HepG2 (cell line): ENCODE data around the gene WDCP. TPM values are rescaled to one million over a fixed set of nuclear protein-coding genes. Genes with fewer than 3 reads are reported as not detected.
A peak's percentile ranks its signal among the peaks of the same experiment; 100 is the strongest.

Experiments used
- ARNT2 ChIP-seq: sonication (generic); formaldehyde crosslinking; IDR thresholded peaks from 2 replicates; pipeline ENCODE4 v1.8.0; 2022; ENCODE audit warnings: mild to moderate bottlenecking, low read depth, missing genetic modification reagents, moderate library complexity
- FOXM1 ChIP-seq: sonication (generic); formaldehyde crosslinking; IDR thresholded peaks from 2 replicates; pipeline ENCODE4 v1.5.0; 2020; ENCODE audit warnings: missing genetic modification reagents
- HNRNPK ChIP-seq: fragments of 200-400 bp; formaldehyde crosslinking; IDR thresholded peaks from 2 replicates; pipeline ENCODE4 v1.6.1; 2018; ENCODE audit warnings: low read length, low read depth, moderate library complexity, mild to moderate bottlenecking; ENCODE audit not compliant: poor library complexity, severe bottlenecking
- ISL2 ChIP-seq: sonication (generic); formaldehyde crosslinking; IDR thresholded peaks from 2 replicates; pipeline ENCODE4 v1.5.0; 2020; ENCODE audit warnings: missing genetic modification reagents
- KLF6 ChIP-seq: IDR thresholded peaks from 2 replicates; pipeline ENCODE4 v1.8.0; 2016; ENCODE audit warnings: missing biosample characterization, missing genetic modification reagents
- MEF2D ChIP-seq: sonication (generic); formaldehyde crosslinking; IDR thresholded peaks from 2 replicates; pipeline ENCODE4 v1.5.1; 2020; ENCODE audit warnings: mild to moderate bottlenecking, missing genetic modification reagents
- MXI1 ChIP-seq: IDR thresholded peaks from 3 replicates; pipeline ENCODE4 v1.6.1; 2012; ENCODE audit warnings: low read depth, low read length, inconsistent platforms, borderline replicate concordance
- NAIF1 ChIP-seq: sonication (generic); formaldehyde crosslinking; IDR thresholded peaks from 2 replicates; pipeline ENCODE4 v1.5.0; 2020; ENCODE audit warnings: mild to moderate bottlenecking, missing genetic modification reagents, borderline replicate concordance
- NKX3-1 ChIP-seq: sonication (generic); formaldehyde crosslinking; IDR thresholded peaks from 2 replicates; pipeline ENCODE4 v1.5.0; 2020; ENCODE audit warnings: missing genetic modification reagents
- NR2F2 ChIP-seq: IDR thresholded peaks from 2 replicates; pipeline ENCODE4 v1.6.1; 2012; ENCODE audit warnings: low read depth, inconsistent platforms, borderline replicate concordance
- PRMT3 ChIP-seq: sonication (generic); formaldehyde crosslinking; IDR thresholded peaks from 2 replicates; pipeline ENCODE4 v1.8.1; 2022; ENCODE audit warnings: low read depth, mild to moderate bottlenecking, moderate library complexity, missing genetic modification reagents, borderline replicate concordance
- RXRB ChIP-seq: IDR thresholded peaks from 2 replicates; pipeline ENCODE4 v1.6.1; 2016; ENCODE audit warnings: borderline replicate concordance, missing genetic modification reagents, missing compliant biosample characterization
- U2AF2 ChIP-seq: fragments of 200-400 bp; formaldehyde crosslinking; IDR thresholded peaks from 2 replicates; pipeline ENCODE4 v1.6.1; 2017; ENCODE audit warnings: low read depth, mild to moderate bottlenecking, low read length
- ZFP62 ChIP-seq: sonication (generic); formaldehyde crosslinking; IDR thresholded peaks from 2 replicates; pipeline ENCODE4 v1.4.0; 2020; ENCODE audit warnings: missing genetic modification reagents
- ZNF10 ChIP-seq: sonication (generic); formaldehyde crosslinking; IDR thresholded peaks from 2 replicates; pipeline ENCODE4 v1.4.0; 2020; ENCODE audit warnings: mild to moderate bottlenecking, low read depth, missing genetic modification reagents, borderline replicate concordance
- ZNF160 ChIP-seq: sonication (generic); formaldehyde crosslinking; IDR thresholded peaks from 2 replicates; pipeline ENCODE4 v1.8.0; 2022; ENCODE audit warnings: mild to moderate bottlenecking, inconsistent platforms, missing genetic modification reagents
- ZNF335 ChIP-seq: sonication (generic); formaldehyde crosslinking; IDR thresholded peaks from 2 replicates; pipeline ENCODE4 v1.4.0; 2020; ENCODE audit warnings: missing genetic modification reagents
- ZNF451 ChIP-seq: sonication (generic); formaldehyde crosslinking; IDR thresholded peaks from 2 replicates; pipeline ENCODE4 v1.5.0; 2020; ENCODE audit warnings: mild to moderate bottlenecking, missing genetic modification reagents
- ZNF496 ChIP-seq: sonication (generic); formaldehyde crosslinking; IDR thresholded peaks from 2 replicates; pipeline ENCODE4 v1.8.1; 2023; ENCODE audit warnings: mild to moderate bottlenecking, moderate library complexity, missing genetic modification reagents; ENCODE audit not compliant: insufficient replicate concordance
- ZNF543 ChIP-seq: sonication (generic); formaldehyde crosslinking; IDR thresholded peaks from 2 replicates; pipeline ENCODE4 v1.4.0; 2020; ENCODE audit warnings: mild to moderate bottlenecking, missing genetic modification reagents
- ZNF563 ChIP-seq: sonication (generic); formaldehyde crosslinking; IDR thresholded peaks from 2 replicates; pipeline ENCODE4 v1.8.0; 2022; ENCODE audit warnings: mild to moderate bottlenecking, moderate library complexity, missing genetic modification reagents
- ZNF572 ChIP-seq: sonication (generic); formaldehyde crosslinking; IDR thresholded peaks from 2 replicates; pipeline ENCODE4 v1.5.1; 2020; ENCODE audit warnings: mild to moderate bottlenecking, missing genetic modification reagents
- ZSCAN20 ChIP-seq: sonication (generic); formaldehyde crosslinking; IDR thresholded peaks from 2 replicates; pipeline ENCODE4 v1.4.0; 2020; ENCODE audit warnings: missing genetic modification reagents, mild to moderate bottlenecking, borderline replicate concordance
- polyA plus RNA-seq, 8 experiments: library from polyadenylated mRNA; depleted of rRNA in 3 of 8; stranded (reverse) in 7 of 8; unstranded in 1 of 8; fragments of >200 nt; fragmentation: Illumina TruSeq in 4 of 8; extraction: Trizol in 4 of 8; gene quantifications; 2 replicates each; pipeline versions ENCODE4 v1.2.1 to v1.2.3, GENCODE V29; 2011 to 2016; ENCODE audit warnings: low read depth in 4 of 8, missing spikeins in 1 of 8, mixed read lengths in 1 of 8; ENCODE audit not compliant: insufficient read depth in 1 of 8
- total RNA-seq, 5 experiments: library from RNA; depleted of rRNA; stranded (reverse); fragments of >200 nt; fragmentation: Illumina TruSeq; extraction: Trizol; gene quantifications; 2 replicates each; pipeline ENCODE4 v1.2.3, GENCODE V29; 2016; ENCODE audit warnings: low read depth in 1 of 5
- TF ChIP-seq, protein P1 (sequence below): fragments of 450-650 bp; IDR thresholded peaks from 2 replicates; pipeline ENCODE4 v1.6.1; 2017
- TF ChIP-seq, protein P2 (sequence below): sonication (generic); formaldehyde crosslinking; IDR thresholded peaks from 2 replicates; pipeline ENCODE4 v1.5.0; 2020; ENCODE audit warnings: mild to moderate bottlenecking, missing genetic modification reagents, moderate library complexity
- TF ChIP-seq, protein P3 (sequence below): sonication (generic); formaldehyde crosslinking; IDR thresholded peaks from 2 replicates; pipeline ENCODE4 v1.4.0; 2020; ENCODE audit warnings: missing genetic modification reagents

The WDCP gene
- total and polyA plus RNA-seq, 2 of the 13 experiments (the other 11 are each of a cell fraction or from before 2014, with no cell fraction given), result 17.4 to 22.6 TPM

DNA sequence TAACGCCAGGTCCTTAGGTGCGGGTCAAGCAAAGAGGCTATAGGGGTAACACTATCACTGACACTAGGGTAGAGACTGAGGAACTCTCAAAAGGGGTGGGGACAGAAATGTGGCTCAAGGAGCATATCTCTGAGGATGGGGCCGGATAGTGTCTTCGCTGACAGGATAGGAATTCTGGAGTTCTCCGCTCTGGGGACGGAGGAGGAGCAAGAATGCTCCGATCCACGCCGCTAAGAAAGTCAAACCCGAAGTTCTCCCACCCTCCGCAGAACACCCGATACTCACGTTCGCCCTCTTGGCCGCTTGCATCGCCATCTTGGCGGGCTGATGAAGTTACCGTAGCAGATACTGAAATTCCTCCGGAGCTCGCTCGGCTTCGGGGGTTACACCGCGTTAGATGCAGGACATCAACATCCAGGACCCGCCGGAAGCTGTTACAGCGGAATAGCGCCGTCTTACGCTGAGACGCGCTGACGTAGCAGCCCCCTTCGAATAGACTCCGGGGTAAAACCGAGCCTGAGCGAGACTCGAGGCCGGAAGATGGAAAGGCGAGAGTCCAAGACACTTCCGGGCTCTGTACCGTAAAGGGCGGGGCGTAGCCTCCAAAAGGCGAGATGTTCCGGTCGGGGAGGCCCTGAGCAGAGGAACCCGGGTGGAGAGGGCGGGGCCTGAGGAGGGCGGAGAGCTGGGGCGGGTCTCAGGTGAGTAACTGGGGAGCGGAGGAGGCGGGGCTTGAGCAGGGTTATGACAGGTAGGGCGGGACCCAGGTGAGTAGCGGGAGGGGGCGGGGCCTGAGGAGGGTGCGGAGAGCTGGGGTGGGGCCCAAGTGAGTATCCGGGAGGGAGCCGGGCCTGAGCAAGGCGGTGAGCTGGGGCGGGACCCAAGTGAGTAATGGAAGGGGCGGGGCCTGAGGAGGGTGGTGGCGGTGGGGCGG is 29.0 kb upstream of the WDCP start, which contains the start of gene SF3B6 (continued):
- TF ChIP-seq, protein P1, sequence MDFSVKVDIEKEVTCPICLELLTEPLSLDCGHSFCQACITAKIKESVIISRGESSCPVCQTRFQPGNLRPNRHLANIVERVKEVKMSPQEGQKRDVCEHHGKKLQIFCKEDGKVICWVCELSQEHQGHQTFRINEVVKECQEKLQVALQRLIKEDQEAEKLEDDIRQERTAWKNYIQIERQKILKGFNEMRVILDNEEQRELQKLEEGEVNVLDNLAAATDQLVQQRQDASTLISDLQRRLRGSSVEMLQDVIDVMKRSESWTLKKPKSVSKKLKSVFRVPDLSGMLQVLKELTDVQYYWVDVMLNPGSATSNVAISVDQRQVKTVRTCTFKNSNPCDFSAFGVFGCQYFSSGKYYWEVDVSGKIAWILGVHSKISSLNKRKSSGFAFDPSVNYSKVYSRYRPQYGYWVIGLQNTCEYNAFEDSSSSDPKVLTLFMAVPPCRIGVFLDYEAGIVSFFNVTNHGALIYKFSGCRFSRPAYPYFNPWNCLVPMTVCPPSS, result no peak
- TF ChIP-seq, protein P2, sequence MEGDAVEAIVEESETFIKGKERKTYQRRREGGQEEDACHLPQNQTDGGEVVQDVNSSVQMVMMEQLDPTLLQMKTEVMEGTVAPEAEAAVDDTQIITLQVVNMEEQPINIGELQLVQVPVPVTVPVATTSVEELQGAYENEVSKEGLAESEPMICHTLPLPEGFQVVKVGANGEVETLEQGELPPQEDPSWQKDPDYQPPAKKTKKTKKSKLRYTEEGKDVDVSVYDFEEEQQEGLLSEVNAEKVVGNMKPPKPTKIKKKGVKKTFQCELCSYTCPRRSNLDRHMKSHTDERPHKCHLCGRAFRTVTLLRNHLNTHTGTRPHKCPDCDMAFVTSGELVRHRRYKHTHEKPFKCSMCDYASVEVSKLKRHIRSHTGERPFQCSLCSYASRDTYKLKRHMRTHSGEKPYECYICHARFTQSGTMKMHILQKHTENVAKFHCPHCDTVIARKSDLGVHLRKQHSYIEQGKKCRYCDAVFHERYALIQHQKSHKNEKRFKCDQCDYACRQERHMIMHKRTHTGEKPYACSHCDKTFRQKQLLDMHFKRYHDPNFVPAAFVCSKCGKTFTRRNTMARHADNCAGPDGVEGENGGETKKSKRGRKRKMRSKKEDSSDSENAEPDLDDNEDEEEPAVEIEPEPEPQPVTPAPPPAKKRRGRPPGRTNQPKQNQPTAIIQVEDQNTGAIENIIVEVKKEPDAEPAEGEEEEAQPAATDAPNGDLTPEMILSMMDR, result peak; percentile 52
- peak; percentile 96 for TF ChIP-seq NAIF1 (CRISPR knock-in tag)
- peak; percentile 74; the same call in 1 of the 3 replicates for TF ChIP-seq MXI1
- peak; percentile 93 for TF ChIP-seq ISL2 (CRISPR knock-in tag)
- no peak for TF ChIP-seq ZNF496
- TF ChIP-seq, protein P3, sequence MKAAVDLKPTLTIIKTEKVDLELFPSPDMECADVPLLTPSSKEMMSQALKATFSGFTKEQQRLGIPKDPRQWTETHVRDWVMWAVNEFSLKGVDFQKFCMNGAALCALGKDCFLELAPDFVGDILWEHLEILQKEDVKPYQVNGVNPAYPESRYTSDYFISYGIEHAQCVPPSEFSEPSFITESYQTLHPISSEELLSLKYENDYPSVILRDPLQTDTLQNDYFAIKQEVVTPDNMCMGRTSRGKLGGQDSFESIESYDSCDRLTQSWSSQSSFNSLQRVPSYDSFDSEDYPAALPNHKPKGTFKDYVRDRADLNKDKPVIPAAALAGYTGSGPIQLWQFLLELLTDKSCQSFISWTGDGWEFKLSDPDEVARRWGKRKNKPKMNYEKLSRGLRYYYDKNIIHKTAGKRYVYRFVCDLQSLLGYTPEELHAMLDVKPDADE (CRISPR knock-in tag), result no peak
- no peak for TF ChIP-seq ZNF10 (CRISPR knock-in tag)
- peak; percentile 73; the same call in 1 of the 2 replicates for TF ChIP-seq NR2F2
- peak; percentile 91 for TF ChIP-seq KLF6 (CRISPR knock-in tag)
- no peak; the same call in 1 of the 2 replicates for TF ChIP-seq PRMT3 (CRISPR knock-in tag)
- TF ChIP-seq ZNF543, result peak; percentile 87
- peak; percentile 86 for TF ChIP-seq NKX3-1
- peak; percentile 91 for TF ChIP-seq ZNF160 (CRISPR knock-in tag)
- TF ChIP-seq ZFP62, result no peak
- no peak; the same call in 1 of the 2 replicates for TF ChIP-seq FOXM1 (CRISPR knock-in tag)
- TF ChIP-seq U2AF2, result peak; percentile 90; the same call in 1 of the 2 replicates
- TF ChIP-seq RXRB, result peak; percentile 91
- TF ChIP-seq ARNT2 (CRISPR knock-in tag), result peak; percentile 97; the same call in 1 of the 2 replicates
- TF ChIP-seq MEF2D (CRISPR knock-in tag), result peak; percentile 95
- TF ChIP-seq ZNF572 (CRISPR knock-in tag), result no peak
- no peak for TF ChIP-seq HNRNPK
- TF ChIP-seq ZNF563 (CRISPR knock-in tag), result peak; percentile 83
- TF ChIP-seq ZNF335 (CRISPR knock-in tag), result peak; percentile 93; the same call in 1 of the 2 replicates
- peak; percentile 96 for TF ChIP-seq ZNF451 (CRISPR knock-in tag)
- TF ChIP-seq ZSCAN20, result 0 out of 2 replicates have a peak, but pooled peaks have one; percentile 66
